H54 (cell line): ENCODE results near the gene PLXNA2.

Experiments used
- DNase-seq: peaks from one replicate; pipeline ENCODE4 v3.0.0; 2011; ENCODE audit warnings: low spot score, mixed read lengths; ENCODE audit not compliant: insufficient read length
- FAIRE-seq: peaks from 3 replicates; lab custom pipeline; 2011; peaks lifted over from hg19 to GRCh38; lab: Jason Lieb, UNC
- POLR2A ChIP-seq: IDR thresholded peaks from 2 replicates; pipeline ENCODE4 v1.6.1; 2011; ENCODE audit warnings: low read depth, mild to moderate bottlenecking, low read length

Gene PLXNA2

DNA sequence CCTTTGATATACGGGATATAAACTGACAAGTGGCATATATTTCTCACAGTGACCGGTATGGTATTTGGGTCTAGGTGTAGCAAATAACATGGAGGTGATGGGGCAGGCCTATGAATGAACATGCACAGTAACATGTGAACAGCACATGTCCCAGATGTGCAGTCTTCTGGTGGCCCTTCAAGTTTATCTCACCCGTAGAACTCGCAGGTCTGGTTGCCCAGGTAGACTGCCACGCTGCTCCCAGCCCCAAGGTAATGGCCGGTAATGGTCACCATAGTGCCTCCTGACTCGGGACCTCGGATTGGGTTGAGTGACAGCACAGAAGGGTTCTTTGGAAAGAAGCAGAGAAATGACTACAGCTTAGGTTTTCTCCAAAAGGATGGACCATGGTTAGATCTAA, 192.0 kb downstream of the PLXNA2 start:
- DNase-seq: no peak
- no peak for TF ChIP-seq POLR2A
- no peak for FAIRE-seq

DNA sequence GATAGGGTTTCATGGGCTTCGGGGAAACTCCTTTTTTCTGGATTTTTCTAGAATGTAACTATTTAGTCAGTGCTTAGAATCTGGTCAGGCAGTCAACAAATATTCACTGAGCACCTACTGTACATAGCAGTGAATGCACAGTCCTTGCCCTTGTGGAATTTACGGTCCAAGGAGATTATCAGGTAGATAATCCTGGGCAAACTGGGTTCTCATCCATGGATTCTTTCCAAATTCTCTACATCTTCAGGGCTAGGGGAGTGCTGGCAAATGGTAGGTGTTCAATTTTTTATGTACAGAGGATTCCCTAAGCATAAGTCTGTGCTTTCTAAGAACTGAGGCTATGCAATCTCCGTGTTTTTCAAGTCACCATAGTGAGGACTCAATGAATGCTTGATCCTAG, 192.5 kb downstream of the PLXNA2 start:
- no peak for TF ChIP-seq POLR2A
- FAIRE-seq (no peak), DNase-seq (no peak)

DNA sequence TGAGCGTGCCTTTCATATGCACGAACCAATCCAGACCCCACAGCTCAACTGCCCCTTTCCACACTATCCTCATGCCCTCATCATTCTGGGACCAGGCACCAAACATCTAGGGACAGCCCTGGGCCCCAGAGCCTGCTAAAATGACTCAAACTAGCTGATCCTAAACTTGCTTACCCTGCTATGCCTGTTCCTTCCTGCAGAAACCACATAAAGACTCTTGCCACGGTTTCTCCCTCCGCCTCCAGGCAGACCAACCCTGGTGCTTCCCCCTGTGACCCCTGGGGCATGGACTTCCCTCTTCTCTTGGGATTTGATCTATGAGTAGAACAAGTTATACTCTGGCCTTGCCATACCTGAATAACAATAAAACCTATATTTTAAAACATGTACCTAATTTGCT, 195.3 kb downstream of the PLXNA2 start:
- DNase-seq: no peak
- TF ChIP-seq POLR2A: no peak
- FAIRE-seq: no peak

DNA sequence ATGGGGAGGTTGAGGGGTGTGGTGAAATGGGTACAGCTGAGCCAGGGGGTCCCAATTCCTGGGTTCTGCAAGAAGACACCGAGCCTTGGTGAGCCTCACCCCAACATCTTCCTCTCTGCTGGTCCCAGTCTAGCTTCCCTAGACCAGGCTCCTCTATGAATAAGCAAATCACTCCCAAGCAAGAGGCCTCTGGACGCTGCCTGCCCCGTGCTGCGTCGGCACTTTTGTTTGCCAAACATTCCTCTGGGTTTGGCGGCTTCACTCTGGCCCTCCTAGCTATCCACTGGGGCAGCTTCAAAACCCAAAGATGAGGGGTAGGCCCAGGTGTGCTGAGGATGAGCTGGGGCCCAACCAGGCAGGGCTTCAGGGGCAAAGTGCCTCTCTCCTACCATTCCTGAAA, 196.2 kb downstream of the PLXNA2 start:
- TF ChIP-seq POLR2A: no peak
- DNase-seq (no peak), FAIRE-seq (no peak)

DNA sequence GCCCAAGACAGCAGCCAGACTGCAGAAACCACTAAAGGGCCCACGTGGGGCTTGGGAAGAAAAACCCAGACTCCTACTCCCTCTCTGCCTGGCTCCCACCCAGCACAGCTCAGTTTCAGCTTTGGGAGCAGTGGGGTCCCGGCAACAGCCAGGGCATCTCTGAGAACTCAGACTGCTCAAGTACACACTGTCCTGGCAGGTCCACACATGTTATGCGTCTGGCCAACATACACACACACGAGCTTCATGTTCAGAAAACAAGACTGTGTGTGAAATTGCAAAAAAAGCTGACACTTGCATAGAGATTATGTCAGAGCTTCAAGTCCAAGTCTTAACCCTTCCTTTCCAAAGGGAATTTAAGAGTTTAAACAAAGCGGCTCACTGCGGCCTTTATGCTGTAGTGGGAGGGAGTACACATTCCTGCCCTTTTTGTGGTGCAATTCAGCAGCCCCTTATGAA, 196.7 kb downstream of the PLXNA2 start:
- DNase-seq (no peak), FAIRE-seq (no peak)
- TF ChIP-seq POLR2A: no peak

DNA sequence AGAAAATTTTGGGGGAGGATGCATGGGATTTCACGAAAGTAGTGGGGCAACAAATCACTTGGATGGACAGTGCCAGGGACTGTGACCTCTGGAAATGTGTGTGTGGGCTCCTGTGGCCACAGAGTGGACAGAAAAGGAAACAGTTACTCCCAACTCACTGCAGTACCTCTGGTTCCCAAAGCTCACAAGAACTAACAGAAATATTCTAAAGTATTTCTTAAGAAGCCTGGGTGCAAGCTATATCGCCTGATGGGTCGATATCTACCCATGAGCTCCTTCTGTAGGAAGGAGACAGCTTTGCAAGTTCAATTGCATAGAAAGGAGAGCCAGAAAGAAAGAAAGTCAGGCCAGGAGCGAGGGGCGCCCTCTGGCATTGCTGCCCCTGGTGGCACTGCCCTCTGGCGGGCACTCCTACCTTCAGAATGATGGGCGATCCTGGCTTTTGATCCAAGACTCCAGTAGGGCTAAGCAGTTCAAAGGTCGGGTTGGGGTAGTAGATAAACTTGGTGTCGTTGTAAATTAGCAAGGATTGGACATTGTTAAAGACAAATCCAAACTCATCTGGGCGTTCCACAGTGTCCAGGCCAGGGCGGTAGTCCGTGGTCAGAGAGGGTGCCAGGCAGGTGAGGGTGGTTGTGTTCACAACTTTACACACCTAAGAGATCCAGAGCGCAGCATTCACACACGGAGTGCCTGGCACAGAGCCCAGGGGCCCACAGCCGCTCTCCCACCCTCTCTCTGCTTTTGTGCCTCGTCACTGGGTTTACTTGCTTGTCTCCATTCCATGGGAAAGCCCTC, 198.5 kb downstream of the PLXNA2 start:
- FAIRE-seq: no peak
- TF ChIP-seq POLR2A: no peak
- no peak for DNase-seq

DNA sequence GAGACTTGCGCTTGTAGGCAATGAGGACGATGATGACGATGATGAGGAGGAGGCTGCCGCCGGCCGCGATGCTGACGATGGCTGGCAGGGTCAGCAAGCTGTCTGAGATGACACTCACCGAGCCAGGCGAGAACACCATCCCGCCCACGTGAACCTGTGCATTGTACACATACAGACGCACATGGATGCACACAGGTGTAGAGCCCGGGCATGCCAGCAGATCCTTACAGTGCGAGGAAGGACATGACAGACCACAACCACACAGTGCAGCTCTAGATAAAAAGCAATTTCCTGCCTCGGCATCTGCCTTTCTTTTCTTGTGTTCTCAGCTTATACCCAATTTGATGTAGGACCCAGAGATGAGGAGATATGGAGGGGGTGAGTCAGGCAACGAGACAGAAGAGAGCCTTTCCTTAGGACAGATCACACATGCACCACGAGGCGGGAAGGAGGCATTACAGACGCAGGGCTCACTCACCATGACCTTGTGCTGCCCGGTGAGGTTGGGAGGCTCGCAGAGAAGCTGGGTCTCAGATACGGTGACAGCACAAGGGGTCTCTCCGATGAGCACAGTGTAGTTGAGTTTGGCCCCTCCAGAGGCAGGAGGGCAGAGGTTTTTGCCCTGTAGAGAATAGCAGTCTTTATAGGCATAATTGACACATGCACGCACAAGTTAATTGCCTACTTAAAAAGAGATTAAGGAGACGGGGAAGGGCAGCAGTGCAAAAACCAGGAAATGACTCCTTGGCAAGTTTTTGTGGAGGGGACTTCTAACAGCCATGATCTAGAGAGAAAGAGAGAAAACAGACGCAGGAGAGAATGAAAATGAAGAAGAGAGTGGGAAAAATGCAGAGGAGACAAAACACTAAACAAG, 199.4 kb downstream of the PLXNA2 start:
- no peak for TF ChIP-seq POLR2A
- no peak for FAIRE-seq
- no peak for DNase-seq

DNA sequence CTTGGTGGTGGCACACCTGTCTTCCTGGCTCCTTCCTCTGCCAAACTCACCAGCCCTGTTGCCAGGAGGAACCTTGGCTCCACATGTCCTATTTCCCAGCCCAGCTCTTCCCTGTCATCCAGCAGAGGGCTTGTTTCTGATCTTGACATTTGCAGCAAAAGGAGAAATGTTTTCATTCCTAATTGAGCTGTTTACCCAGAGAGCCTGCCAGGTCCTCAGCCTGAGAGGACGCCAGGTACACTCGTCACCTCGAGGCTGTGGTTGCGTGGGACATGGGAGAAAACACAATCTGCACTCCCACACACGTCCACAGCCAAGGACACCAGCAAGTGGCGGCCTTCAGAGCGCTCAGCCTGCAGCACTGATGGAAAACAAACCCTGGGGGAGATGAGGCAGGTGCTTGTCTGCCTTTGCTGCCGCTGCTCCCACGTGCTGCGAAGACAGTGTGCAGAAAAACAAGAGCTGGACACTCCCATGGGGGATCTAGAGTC, 200.4 kb downstream of the PLXNA2 start:
- no peak for DNase-seq
- FAIRE-seq: no peak
- no peak for TF ChIP-seq POLR2A

DNA sequence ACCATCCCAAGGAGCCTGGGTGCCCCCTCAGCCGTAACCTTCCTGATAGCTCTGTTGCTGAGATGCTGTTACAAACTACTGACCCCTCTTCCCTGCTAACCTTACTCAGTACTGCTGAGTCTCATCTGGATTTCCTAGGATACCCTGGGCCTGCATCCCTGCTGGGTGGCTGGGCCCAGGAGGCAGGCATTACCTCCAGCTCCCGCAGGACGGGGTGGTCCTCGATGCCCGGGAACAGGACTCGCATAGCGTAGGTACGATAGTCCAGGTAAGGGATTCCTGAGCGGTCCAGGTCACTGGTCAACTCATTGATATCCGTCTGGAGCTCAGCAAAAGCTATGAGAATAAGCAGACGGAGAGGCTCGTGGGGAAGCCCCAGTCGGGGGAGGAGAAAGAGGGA, 201.3 kb downstream of the PLXNA2 start:
- no peak for TF ChIP-seq POLR2A
- FAIRE-seq (no peak), DNase-seq (no peak)

DNA sequence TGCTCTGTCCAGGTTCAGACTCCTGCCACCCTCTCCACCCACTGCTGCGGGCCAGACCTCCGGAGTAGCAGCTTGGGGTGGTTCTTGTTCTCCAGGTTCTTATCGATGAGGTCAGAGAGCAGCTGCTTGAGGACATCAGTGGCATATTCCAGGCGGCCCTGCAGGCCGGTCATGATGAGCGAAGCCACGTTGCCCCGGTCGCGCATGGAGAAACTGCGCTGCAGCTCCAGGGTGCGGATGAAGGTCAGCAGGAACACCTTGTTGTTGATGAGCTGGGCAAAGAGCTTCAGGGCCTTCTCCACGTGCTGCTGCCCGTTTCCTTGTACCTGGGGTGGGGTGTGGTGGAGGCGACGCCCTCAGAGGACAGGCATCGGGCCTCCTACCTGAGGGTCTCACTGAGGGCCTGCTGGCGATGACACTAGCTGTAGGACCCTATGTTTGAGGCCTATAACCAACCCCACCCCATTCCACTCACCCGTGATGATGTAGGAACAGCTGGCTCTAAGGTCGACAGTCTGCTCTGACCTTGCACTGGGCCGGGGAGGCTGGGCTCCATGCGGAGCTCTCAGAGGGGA, 202.1 kb downstream of the PLXNA2 start:
- FAIRE-seq: no peak
- TF ChIP-seq POLR2A: no peak

DNA sequence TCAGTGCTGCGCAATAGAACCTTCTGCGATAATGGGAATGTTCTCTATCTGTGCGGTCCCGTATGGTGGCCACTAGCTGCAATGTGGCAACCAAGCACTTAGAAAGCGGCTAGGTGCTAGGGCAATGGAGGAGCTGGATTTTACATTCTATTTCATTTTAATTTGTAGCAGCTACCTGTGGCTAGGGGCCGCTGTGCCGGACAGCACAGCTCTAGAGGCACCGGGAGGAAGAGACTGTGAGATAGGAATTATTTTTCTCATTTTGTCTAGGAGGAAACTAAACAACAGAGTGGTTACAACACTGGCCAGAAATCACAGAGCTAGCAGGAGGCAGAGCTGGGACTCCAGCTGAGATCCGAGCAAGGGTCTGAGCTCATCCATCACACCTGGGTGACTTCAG, 202.7 kb downstream of the PLXNA2 start:
- DNase-seq (no peak), FAIRE-seq (no peak)
- no peak for TF ChIP-seq POLR2A

More for the DNA sequence above, 202.1 kb downstream of the PLXNA2 start:
- no peak for DNase-seq

DNA sequence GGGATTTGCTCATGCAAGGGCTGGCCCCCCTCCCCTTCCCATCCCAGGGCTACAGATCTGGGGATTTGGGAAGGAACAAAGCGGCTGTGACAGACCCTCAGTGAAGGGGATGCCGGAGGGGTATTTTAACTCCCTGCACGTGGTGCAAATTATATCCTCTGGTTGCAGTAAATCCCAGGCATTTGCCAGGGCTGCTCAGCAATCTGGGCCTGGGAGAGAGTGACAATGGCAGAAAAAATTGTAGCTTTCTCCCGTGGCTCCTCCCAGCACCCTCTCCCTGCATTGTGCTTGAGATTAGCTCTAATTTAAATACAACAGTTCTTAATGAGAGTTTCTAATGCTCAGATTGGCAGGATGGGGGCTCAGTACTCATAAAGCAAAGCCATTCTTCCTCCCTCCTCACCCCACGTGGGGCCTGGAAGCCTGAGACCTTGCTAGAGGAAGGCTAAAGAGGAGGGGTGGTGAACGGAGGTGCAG, 203.3 kb downstream of the PLXNA2 start:
- no peak for FAIRE-seq
- no peak for TF ChIP-seq POLR2A

DNA sequence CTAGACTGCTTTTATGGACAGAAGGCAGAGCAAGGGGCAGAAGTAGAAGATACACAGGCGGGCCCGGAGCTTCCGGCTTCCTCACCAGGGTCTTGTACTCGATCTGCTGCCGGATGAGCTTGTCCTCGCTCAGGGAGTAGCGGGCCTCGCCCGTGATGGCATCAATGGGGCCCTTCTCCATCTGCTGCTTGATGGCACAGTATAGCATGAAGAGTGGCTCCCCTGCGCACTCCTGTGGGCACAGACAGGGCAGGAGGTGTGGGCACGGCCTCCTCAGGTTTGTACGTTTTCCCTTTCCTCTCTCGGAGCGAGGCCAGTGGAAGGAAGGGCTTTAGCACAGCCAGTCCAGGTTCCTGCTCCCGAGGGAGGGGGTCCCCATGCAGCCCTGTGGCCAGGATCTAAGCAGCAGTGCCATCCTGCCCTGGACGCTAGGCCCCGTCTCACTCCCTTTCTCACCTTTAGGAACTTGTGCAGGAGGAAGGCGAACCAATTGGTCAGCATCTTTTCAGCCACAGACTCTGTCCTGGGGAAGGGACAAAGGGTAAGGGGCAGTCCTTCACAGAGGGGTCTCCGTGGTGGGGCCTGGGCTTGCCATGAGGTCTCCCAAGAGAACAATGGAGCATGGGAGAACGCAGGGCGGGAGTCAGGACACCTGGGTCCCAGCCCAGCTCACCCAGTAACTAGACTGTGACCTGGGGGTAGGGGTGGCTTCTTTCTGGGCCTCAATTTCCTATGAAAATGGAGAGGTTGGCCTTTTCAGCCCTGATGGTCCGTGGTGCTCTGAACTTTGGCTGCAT, 204.4 kb downstream of the PLXNA2 start:
- FAIRE-seq (no peak), DNase-seq (no peak)
- no peak for TF ChIP-seq POLR2A

More for the DNA sequence above, 203.3 kb downstream of the PLXNA2 start:
- DNase-seq: no peak
